Astrocyte (in vitro differentiated cells and primary cell): ENCODE measurements around the gene LAMB2. TPM values are rescaled to one million over a fixed set of nuclear protein-coding genes. Genes with fewer than 3 reads are reported as not detected.

ENCODE experiments used
- DNase-seq: peaks from one replicate; pipeline ENCODE4 v3.0.0-alpha.2; 2010; ENCODE audit warnings: low read depth
- FAIRE-seq: peaks from 2 replicates; lab custom pipeline; 2011; peaks lifted over from hg19 to GRCh38; lab: Jason Lieb, UNC
- H2AFZ ChIP-seq: 2 replicates; pipeline ENCODE4 v1.6.0; 2012; ENCODE audit warnings: low read depth, low read length, inconsistent platforms
- H3K27ac ChIP-seq: 2 replicates; pipeline ENCODE4 v1.5.1; 2011; ENCODE audit warnings: low read depth, low read length, inconsistent platforms
- H3K27me3 ChIP-seq: 2 replicates; pipeline ENCODE4 v1.6.0; 2011; ENCODE audit warnings: low read length, inconsistent platforms; ENCODE audit not compliant: insufficient read depth
- H3K36me3 ChIP-seq: 2 replicates; pipeline ENCODE4 v1.5.1; 2011; ENCODE audit warnings: low read length, inconsistent platforms; ENCODE audit not compliant: insufficient read depth
- H3K4me1 ChIP-seq: 2 replicates; pipeline ENCODE4 v1.5.1; 2011; ENCODE audit warnings: low read length, inconsistent platforms; ENCODE audit not compliant: insufficient read depth
- H3K4me2 ChIP-seq: 2 replicates; pipeline ENCODE4 v1.6.0; 2012; ENCODE audit warnings: low read length, inconsistent platforms
- H3K4me3 ChIP-seq: 2 replicates; pipeline ENCODE4 v1.5.1; 2011; ENCODE audit warnings: low read depth, mild to moderate bottlenecking, low read length, inconsistent platforms; ENCODE audit not compliant: insufficient read depth
- H3K79me2 ChIP-seq: 2 replicates; pipeline ENCODE4 v1.6.0; 2012; ENCODE audit warnings: mild to moderate bottlenecking, low read length, inconsistent platforms; ENCODE audit not compliant: insufficient read depth
- H3K9ac ChIP-seq: 2 replicates; pipeline ENCODE4 v1.6.0; 2012; ENCODE audit warnings: mild to moderate bottlenecking, low read length, inconsistent platforms
- H3K9me3 ChIP-seq: 2 replicates; pipeline ENCODE4 v1.5.1; 2012; ENCODE audit warnings: low read depth, mild to moderate bottlenecking, low read length, inconsistent platforms; ENCODE audit not compliant: insufficient read depth
- H4K20me1 ChIP-seq: 2 replicates; pipeline ENCODE4 v1.6.0; 2012; ENCODE audit warnings: low read length, inconsistent platforms; ENCODE audit not compliant: insufficient read depth
- H3K27ac Mint-ChIP-seq: one replicate; pipeline ENCODE4 v1.8.0; 2021; ENCODE audit warnings: mild to moderate bottlenecking, mixed read lengths; ENCODE audit not compliant: unreplicated experiment
- H3K27me3 Mint-ChIP-seq: one replicate; pipeline ENCODE4 v1.8.0; 2021; ENCODE audit warnings: low read depth, mixed read lengths; ENCODE audit not compliant: unreplicated experiment
- H3K36me3 Mint-ChIP-seq: one replicate; pipeline ENCODE4 v1.8.0; 2021; ENCODE audit warnings: low read depth, mixed read lengths; ENCODE audit not compliant: unreplicated experiment
- H3K4me1 Mint-ChIP-seq: one replicate; pipeline ENCODE4 v1.8.0; 2021; ENCODE audit warnings: low read depth, mixed read lengths; ENCODE audit not compliant: unreplicated experiment
- H3K4me3 Mint-ChIP-seq: one replicate; pipeline ENCODE4 v1.8.0; 2021; ENCODE audit warnings: mild to moderate bottlenecking, moderate library complexity, mixed read lengths; ENCODE audit not compliant: unreplicated experiment
- H3K9me3 Mint-ChIP-seq: one replicate; pipeline ENCODE4 v1.8.0; 2021; ENCODE audit warnings: mild to moderate bottlenecking, mixed read lengths; ENCODE audit not compliant: unreplicated experiment
- CTCF ChIP-seq: IDR thresholded peaks from 2 replicates; pipeline ENCODE4 v1.5.1; 2011; ENCODE audit warnings: low read depth, mild to moderate bottlenecking, inconsistent platforms, low read length, moderate library complexity; ENCODE audit not compliant: insufficient read depth
- EZH2 ChIP-seq: IDR thresholded peaks from 2 replicates; pipeline ENCODE4 v1.6.1; 2012; ENCODE audit warnings: mild to moderate bottlenecking, low read length, inconsistent platforms; ENCODE audit not compliant: insufficient read depth
- total RNA-seq: library from RNA; stranded (reverse); gene quantifications from 2 replicates; pipeline ENCODE4 v1.2.1, GENCODE V29; 2021

The LAMB2 gene
- total RNA-seq, 1 donor from 2014 or later: 344 TPM

GRCh38 chr3:49081429-49081828, 51.4 kb downstream of the LAMB2 start:
- H3K27me3 ChIP-seq: no peaks in the 10 kb centered on the region
- H3K4me2 ChIP-seq: no peak overlapping the region
- H2AFZ ChIP-seq: no peak overlapping the region
- H3K36me3 ChIP-seq: peaks cover 18% of the 10 kb centered on the region
- no peak overlapping the region for H3K4me3 ChIP-seq
- Mint-ChIP-seq H3K4me3 (no peak overlapping the region), H3K9me3 (no peaks in the 10 kb centered on the region), H3K4me1 (no peaks in the 10 kb centered on the region), H3K27ac (no peak overlapping the region), H3K27me3 (no peaks in the 10 kb centered on the region), H3K36me3 (peaks cover 10% of the 10 kb centered on the region)
- peaks cover 94% of the 10 kb centered on the region for H3K79me2 ChIP-seq
- no peak for FAIRE-seq
- H4K20me1 ChIP-seq: peaks cover 67% of the 10 kb centered on the region
- TF ChIP-seq CTCF: no peak
- no peaks in the 10 kb centered on the region for H3K4me1 ChIP-seq
- H3K9me3 ChIP-seq: no peaks in the 10 kb centered on the region
- H3K27ac ChIP-seq: no peak overlapping the region
- DNase-seq: no peak
- H3K9ac ChIP-seq: no peak overlapping the region

- TF ChIP-seq EZH2: no peak
- no peak for TF ChIP-seq CTCF
- DNase-seq (no peak), FAIRE-seq (no peak)
- Histone ChIP-seq H3K27me3 (no peaks in the 10 kb centered on the region), H3K79me2 (peaks cover 87% of the 10 kb centered on the region), H3K9ac (no peak overlapping the region), H3K27ac (no peak overlapping the region), H3K4me1 (no peaks in the 10 kb centered on the region), H4K20me1 (peaks cover 56% of the 10 kb centered on the region), H3K4me2 (no peak overlapping the region), H3K36me3 (peaks cover 27% of the 10 kb centered on the region), H3K4me3 (no peak overlapping the region), H2AFZ (no peak overlapping the region), H3K9me3 (no peaks in the 10 kb centered on the region)
- H3K27me3 Mint-ChIP-seq: no peaks in the 10 kb centered on the region
- peaks cover 10% of the 10 kb centered on the region for H3K36me3 Mint-ChIP-seq
- H3K4me1 Mint-ChIP-seq: no peaks in the 10 kb centered on the region
- H3K9me3 Mint-ChIP-seq: no peaks in the 10 kb centered on the region
- H3K27ac Mint-ChIP-seq: no peak overlapping the region
- no peak overlapping the region for H3K4me3 Mint-ChIP-seq
These were observed 53.6 kb downstream of the LAMB2 start for GRCh38 chr3:49079270-49079669.

GRCh38 chr3:49076646-49077045, 56.2 kb downstream of the LAMB2 start:
- no peak overlapping the region for H3K4me3 ChIP-seq
- H3K4me2 ChIP-seq: no peak overlapping the region
- H3K27ac Mint-ChIP-seq: no peak overlapping the region
- H3K4me1 ChIP-seq: no peaks in the 10 kb centered on the region
- no peak overlapping the region for H3K9ac ChIP-seq
- H3K4me1 Mint-ChIP-seq: no peaks in the 10 kb centered on the region
- H3K9me3 ChIP-seq: no peaks in the 10 kb centered on the region
- TF ChIP-seq EZH2: no peak
- TF ChIP-seq CTCF: no peak
- H3K27me3 ChIP-seq: no peaks in the 10 kb centered on the region
- no peaks in the 10 kb centered on the region for H3K9me3 Mint-ChIP-seq
- no peak overlapping the region for H3K4me3 Mint-ChIP-seq
- DNase-seq (no peak), FAIRE-seq (no peak)
- peaks cover 35% of the 10 kb centered on the region for H3K36me3 ChIP-seq
- peaks cover 12% of the 10 kb centered on the region for H3K36me3 Mint-ChIP-seq
- H3K27ac ChIP-seq: no peak overlapping the region
- H4K20me1 ChIP-seq: peaks cover 62% of the 10 kb centered on the region
- H3K27me3 Mint-ChIP-seq: no peaks in the 10 kb centered on the region
- peaks cover 77% of the 10 kb centered on the region for H3K79me2 ChIP-seq
- H2AFZ ChIP-seq: no peak overlapping the region
